T-helper 9 cell (primary cell): ENCODE data around the gene RAB29.
"Not testable (repeated sequence)": the region's sequence is repeated elsewhere in the genome, so short reads cannot be mapped to it uniquely, and the experiment has no call there.

ENCODE experiments used
- DNase-seq: peaks from one replicate; pipeline ENCODE4 v3.0.0-alpha.2; 2020

RAB29 gene

GRCh38 chr1:205760606-205761005 is 14.7 kb downstream of the RAB29 start:
- DNase-seq, result no peak

- DNase-seq, result no peak
Measured at GRCh38 chr1:205756552-205756951, 18.7 kb downstream of the RAB29 start.

GRCh38 chr1:205754857-205755256 is 20.4 kb downstream of the RAB29 start:
- no peak for DNase-seq

- DNase-seq, result no peak
Measured at GRCh38 chr1:205751036-205751651, 24.1 kb downstream of the RAB29 start.

- peak; percentile 90 for DNase-seq
Measured at GRCh38 chr1:205750138-205751035, 24.9 kb downstream of the RAB29 start, which contains the start of gene NUCKS1. NUCKS1 (minus strand) TSS chr1:205750182; CDS start chr1:205749973, 209 bp downstream.

GRCh38 chr1:205749234-205750137 is 25.8 kb downstream of the RAB29 start:
- peak; percentile 91 for DNase-seq

- no peak for DNase-seq
Measured at GRCh38 chr1:205748403-205749233, 26.7 kb downstream of the RAB29 start.

GRCh38 chr1:205746757-205747412 is 28.4 kb downstream of the RAB29 start:
- DNase-seq, result no peak

GRCh38 chr1:205744403-205744802 is 30.9 kb downstream of the RAB29 start:
- DNase-seq, result no peak

GRCh38 chr1:205743977-205744376 is 31.3 kb downstream of the RAB29 start:
- no peak for DNase-seq

GRCh38 chr1:205741681-205742080 is 33.6 kb downstream of the RAB29 start:
- no peak for DNase-seq

- no peak for DNase-seq
Measured at GRCh38 chr1:205739348-205740160, 35.7 kb downstream of the RAB29 start.

- DNase-seq, result no peak
Measured at GRCh38 chr1:205735218-205735617, 40.1 kb downstream of the RAB29 start.

- DNase-seq, result no peak
Measured at GRCh38 chr1:205733438-205734175, 41.7 kb downstream of the RAB29 start.

GRCh38 chr1:205729945-205730610 is 45.2 kb downstream of the RAB29 start:
- no peak for DNase-seq

GRCh38 chr1:205726619-205727125 is 48.6 kb downstream of the RAB29 start:
- no peak for DNase-seq

- no peak for DNase-seq
Measured at GRCh38 chr1:205725514-205725913, 49.8 kb downstream of the RAB29 start.

GRCh38 chr1:205720740-205721139 is 54.5 kb downstream of the RAB29 start:
- DNase-seq, result not testable (repeated sequence)

GRCh38 chr1:205719762-205720161 is 55.5 kb downstream of the RAB29 start:
- no peak for DNase-seq
